NCI-H128 (cell line): ENCODE measurements around the gene CCPG1.

Experiments used
- DNase-seq: peaks from one replicate; lab custom pipeline; 2025; ENCODE audit not compliant: unreplicated experiment; lab: John Stamatoyannopoulos, UW

CCPG1 gene

DNA sequence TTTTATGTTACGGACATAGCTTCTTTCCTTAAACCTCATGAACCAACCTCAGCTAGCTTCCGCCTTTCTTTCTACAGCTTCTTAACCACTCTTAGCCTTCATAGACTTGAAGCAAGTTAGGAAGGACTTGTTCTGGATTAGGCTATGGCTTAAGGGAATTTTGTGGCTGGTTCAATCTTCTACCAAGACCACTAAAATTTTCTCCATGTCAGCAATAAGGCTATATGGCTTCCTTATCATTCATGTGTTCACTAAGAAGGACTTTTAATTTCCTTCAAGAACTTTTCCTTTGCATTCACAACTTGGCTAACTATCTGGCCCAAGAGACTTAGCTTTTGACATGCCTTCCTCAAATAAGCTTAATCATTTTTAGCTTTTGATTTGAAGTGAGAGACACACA is 24.5 kb downstream of the CCPG1 start:
- no peak for DNase-seq

DNA sequence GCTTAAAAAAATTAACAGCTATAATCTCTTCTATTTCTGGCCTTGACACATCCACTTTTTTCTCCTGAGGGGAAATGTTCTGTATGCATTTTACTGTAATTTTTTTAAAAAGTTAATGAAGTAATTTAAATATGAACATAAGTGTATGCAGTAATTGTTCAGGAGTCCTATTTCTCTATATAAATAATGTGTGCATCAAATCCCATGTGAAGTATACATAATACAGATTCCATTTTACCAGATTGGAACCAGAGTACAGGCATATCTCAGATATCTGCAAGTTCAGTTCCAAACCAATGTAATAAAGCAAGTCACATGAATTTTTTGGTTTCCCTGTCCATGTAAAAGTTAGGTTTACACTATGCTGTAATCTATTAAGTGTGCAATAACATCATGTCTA is 26.6 kb downstream of the CCPG1 start:
- DNase-seq = no peak

DNA sequence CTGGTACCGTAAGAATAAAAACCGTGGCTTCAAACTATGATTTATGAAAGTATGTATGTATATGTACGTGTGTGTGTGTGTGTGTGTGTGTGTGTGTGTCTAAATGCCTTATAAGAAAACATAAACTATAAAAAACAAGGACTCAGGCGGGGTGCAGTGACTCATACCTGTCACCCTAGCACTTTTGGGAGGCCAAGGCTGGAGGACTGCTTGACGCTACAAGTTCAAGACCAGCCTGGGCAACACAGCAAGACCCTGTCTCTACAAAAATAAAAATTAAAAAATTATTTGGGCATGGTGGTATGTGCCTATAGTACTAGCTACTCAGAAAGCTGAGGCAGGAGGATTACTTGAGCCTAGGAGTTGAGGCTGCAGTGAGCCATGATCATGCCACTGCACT is 29.1 kb downstream of the CCPG1 start:
- DNase-seq = no peak

DNA sequence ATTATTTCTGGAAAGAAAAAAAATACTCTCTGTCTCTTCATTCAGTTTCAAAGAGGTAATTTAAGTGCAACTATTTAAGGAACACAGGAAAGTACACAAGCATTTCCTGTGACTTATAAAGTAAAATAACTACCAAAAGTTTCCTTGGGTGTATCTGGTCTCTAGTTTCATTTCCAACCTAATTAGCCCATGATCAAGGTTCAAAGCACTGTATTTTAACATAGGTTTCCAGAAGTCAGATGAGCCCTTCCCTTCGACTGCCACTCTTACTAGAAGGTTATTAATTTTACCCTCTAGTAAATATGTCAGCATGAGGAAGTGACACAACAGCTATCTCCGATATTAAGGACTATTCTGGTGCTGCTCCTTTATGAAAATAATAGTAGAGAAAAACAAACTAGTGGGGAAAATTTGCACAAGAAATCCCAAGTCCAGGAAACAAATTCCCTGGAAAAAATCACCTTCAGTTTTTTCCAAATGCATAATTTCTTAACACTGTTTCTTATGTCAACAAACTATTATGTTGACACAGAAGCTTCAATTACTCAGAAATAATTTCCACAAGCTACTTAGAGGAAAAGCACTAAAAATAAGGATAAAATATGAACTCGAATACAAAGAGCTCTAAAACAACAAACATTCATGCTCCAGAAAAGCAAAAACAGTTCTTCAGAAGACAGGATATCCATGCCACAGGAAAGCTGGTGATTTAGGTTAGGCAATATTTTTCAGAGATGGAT is 35.3 kb downstream of the CCPG1 start:
- DNase-seq = no peak

DNA sequence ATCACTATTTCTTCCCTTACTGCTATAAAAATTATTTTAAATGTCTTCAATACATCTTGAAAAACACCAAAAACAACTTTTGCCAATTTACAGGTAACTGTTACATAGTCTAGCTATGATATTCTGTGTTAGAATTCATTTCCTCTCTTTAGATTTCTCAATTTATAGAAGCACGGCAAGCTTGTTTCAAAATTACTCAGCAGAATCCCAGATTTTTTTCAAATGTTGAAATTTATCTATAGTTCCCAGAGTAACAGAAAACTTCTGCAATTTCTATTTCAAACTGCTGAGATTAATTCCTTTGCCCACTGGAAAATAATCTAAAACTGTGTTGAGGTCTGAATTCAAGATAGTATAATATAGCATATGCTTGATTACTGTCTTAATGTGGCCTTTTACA is 41.2 kb downstream of the CCPG1 start:
- DNase-seq = no peak

DNA sequence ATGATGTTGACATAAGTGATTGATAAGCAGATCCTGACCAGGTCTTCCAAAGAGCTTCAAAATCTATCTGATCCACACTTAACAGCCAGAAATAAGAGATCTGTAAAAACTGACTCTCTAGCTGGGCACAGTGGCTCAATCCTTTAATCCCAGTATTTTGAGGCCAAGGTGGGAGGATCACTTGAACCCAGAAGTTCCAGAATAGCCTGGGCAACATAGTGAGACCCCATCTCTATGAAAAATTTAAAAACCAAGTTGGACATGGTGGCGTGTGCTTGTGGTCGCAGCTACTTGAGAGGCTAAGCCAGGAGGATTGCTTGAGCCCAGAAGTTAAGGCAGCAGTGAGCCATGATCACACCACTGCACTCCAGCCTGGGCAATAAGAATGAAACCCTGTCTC is 45.5 kb downstream of the CCPG1 start:
- DNase-seq = no peak

DNA sequence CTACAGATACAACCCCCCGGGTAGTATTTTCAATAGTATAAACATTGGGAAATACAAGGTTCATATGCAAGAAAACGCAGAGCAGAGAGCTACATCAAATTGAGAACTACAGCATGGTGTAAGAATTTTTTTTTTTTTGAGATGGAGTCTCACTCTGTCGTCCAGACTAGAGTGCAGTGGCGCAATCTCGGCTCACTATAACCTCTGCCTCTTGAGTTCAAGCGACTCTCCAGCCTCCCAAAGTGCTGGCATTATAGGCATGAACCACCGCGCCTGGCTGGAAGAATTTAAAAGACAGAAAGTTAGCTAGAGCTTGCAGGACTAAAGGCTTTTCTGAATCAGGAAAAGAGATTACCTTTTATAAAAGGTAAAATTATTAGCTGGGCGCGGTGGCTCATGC is 47.1 kb downstream of the CCPG1 start:
- DNase-seq = no peak

DNA sequence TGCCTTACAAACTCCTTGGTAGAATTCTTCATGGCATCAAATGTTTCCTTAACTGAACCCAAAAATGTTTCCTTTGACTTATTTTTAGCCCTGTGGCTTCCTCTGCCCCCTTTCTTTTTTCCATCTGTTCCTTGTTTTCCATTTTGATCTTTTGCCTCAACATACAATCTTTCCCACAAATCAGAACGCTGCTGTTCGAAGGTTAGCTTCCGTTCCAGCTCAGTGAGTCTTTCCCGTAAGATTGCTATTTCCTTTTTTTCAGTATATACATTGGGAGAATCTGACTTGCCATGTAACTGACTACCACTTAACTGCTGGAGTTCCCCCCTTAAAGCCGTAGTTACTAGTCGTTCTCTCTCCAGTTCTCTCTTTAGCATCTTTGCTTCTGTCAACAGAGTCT is 47.9 kb downstream of the CCPG1 start:
- DNase-seq = no peak

DNA sequence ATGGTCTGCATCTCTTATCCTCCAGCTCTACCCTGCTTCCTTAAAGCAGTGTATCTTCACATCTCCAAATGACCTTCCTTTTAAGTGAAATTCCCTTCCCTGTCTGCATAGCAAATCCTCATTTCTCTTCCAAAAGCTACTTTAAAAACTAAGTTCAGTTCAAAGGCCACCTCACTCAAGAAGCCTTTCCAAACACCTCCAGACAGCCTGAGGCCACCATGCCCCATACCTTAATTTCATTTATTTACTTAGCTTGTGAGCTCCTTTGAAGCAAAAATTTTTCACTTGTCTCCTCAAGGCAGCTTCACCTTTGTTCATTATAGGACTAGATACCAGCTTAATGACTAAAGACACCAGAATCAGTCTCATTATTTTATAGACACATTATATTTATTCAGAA is 49.7 kb downstream of the CCPG1 start:
- no peak for DNase-seq

DNA sequence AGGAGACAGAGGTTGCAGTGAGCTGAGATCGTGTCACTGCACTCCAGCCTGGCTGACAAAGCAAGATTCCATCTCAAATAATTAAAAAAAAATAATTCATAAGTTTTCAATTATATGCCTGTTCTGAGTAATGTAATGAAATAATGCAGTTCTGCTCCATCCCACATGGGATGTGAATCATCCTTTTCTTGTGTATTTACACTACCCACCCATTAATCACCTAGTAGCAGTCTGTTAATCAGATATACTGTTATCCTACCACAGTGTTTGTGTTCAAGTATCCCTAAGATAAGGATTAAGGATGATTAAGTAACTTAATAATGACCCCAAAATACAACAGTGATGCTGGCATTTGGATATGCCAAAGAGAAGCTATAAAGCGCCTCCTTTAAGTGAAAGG is 50.4 kb downstream of the CCPG1 start:
- no peak for DNase-seq

DNA sequence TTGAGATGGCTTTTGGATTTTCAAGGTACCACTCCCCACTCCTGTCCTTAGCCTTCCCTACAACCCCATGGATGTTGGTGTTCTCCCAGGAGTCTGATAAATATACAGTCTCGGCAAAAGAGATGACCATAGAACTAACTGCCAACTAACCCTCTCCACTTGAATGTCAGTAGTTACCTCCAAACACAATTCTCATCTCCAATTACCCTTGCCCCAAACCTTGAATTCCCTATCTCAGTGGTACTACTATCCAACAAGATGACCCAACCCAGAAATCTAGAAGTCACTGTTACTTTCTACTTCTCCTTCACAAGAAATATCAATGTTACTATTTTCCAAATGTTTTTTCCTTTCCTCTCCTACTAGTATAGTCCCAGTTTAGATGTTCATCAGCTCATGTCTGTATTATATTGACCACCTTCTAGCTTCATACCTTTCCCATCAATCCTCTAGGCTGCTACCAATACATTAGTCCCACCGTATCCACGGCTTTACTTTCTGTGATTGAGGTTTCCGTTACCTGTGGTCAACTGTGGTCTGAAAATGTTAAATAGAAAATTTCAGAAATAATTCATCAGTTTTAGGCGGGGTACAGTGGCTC is 51.1 kb downstream of the CCPG1 start:
- DNase-seq = no peak

DNA sequence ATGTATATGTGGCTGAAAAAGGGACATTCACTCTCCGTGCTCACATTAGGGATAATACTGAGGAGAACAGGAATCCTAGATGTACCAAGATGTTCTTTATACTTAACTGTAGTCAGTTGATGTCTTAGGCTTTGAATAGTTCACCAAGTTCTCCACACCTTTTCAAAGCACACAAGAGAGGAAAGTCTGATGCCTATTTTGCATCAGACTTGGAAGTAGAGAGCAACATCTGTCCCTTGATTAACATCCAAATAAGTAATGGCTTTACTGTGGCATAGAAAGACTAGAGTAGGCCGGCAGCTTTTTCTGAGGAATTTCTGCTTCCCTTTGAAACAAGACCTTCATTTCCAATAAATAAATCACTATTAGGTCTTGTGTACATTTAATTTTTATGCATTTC is 55.1 kb downstream of the CCPG1 start:
- no peak for DNase-seq

DNA sequence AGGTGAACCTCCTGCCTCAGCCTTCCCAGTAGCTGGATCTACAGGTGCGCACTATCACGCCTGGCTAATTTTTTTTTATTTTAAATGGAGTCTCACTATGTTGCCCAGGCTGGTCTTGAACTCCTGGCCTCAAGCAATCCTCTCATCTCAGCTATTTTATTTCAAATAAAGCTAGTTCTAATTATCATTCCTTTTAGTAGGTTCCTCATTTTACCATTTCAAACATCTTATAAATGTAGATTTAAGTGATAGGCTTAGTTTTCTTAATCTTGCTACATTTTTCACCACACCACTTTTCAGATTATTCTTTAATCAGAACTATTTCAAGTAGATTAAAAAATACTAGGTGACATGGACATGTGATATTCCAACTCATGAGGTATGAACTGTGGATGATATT is 58.9 kb downstream of the CCPG1 start:
- DNase-seq = no peak

DNA sequence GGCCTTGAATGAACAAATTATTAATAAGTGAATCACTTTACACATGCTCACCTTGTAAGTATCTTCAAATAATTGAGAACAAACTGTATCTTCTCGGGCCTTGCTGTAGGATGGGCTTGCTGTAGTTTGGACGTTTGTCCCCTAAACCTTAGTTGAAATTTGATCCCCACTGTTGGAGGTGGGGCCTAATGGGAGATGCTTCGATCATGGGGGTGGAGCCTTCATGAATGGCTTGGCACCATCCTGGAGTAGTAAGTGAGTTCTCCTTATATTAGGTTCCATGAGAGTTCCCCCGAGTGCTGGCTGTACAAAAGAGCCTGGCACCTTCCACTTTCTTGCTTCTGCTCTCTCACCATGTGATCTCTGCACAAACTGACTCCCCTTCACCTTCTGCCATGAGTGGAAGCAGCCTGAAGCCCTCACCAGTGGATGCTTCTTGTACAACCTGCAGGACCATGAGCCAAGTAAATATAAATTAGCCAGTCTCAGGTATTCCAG is 59.8 kb downstream of the CCPG1 start:
- no peak for DNase-seq

DNA sequence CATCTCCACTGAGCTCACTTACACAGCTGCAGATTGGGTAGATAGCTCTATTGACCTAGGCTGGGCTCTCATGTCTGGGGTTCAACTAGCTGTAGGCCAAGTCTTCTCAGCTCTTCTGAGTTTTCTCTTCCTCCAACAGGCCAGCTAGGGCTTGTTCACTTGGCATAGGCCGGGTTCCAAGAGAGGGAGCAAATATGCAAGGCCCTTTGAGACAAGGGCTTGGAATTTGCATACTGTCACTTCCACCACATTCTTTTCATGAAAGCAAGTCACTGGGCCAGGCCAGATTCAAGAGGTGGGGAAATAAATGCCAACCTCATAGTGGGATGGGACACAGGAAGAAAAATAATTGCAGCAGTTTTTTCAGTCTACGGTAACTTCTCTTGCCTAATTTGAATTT is 64.0 kb downstream of the CCPG1 start:
- DNase-seq = no peak

DNA sequence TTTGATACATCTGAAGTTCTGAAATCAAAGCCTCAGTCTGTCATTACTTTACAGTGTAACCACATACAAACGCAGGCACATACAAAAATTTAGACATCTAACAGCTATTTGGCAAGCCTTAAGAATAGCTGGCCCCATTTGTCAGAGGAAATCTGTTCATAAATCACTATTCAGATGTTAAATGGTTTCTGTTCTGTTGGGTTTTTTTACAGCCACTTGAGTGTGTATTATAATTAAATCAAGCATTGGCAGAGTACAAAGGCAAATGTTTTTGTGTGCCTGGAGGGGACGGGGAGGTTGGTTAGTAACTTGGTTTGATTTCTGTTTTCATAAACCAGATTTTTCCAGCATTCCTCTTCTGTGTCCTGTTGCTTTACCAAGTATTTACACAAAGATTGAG is 65.0 kb downstream of the CCPG1 start:
- no peak for DNase-seq

DNA sequence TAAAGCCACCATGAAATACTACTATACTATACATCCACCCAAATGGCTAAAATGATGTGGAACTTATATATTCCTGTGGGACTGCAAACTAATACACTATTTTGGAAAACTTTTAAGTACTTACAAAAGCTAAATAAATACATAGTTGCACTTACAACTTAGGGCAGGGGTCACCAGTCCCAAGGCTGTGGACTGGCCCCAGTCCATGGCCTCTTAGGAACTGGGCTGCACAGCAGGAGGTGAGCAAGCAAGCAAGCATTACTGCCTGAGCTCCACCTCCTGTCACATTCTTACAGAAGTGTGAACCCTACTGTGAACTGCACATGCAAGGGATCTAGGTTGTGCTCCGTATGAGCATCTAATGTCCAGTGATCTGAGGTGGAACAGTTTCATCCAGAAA is 71.0 kb downstream of the CCPG1 start:
- no peak for DNase-seq

DNA sequence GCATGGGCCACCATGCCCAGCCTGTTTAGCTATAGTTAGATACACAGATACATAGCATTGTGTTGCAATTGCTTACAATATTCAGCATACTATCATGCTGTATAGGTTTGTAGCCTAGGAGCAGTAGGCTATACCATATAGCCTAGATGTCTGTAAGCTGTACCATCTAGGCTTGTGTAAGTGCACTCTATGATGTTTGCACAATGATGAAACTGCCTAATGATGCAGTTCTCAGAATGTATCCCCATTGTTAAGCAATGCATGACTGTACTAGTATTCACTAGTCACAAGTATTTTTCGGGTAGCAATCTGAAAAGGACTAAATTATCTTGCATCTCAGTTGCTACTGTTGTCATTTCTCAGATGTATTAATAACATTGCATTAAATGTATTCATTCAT is 73.2 kb downstream of the CCPG1 start:
- DNase-seq = no peak

DNA sequence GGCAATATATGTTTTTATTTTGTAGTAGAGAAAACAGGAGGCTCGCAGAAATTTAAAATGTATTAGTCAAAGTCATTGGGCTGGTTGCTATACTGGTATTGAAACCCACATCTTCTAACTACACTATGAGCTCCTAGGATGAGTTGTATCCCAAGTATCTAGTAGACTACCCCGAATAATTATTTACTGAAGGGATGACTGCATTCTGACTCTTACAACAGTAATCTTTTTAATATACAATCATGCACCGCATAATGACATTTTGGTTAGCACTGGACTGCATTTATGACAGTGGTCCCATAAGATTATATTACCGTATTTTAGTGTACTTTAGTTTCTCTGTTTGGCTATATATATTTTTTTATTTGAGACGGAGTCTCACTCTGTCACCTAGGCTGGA is 73.8 kb downstream of the CCPG1 start:
- DNase-seq = no peak

DNA sequence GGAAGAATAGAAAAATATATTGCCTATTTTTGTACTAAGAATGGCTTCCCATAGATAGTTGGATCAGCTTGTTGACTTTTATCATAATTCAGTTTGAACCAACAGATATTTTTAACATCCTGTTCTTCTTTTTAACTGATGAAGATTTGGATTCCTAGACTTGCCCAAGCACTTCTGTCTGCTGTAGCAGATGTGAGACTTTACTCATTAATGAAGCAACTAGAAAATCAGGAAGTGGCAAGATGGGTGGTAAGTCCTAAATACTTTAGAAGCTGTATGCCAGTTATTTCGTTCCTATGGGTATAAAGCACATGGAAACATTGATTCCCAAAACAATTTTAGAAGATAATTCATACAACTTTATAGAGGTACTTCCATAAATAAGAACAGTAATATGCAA is 80.8 kb downstream of the CCPG1 start:
- DNase-seq = no peak

DNA sequence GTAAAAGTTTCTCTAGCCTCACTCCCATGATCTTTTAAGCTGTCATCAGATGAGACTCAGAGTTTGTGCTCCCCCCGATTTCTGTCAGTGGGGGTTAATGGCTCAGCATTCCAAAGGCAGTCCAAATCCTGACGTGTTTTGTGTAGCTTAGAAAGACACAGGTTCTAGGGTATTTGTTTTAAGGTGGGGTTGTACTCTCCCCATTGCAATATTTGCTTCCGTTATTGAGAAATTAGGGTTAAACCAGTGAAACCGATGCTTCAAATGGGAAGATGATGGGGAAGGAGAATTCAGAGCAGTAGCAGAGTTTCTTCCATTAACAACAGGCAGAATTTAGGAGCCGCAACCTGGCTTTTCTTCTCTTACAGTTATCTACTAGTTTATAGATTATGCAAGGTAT is 85.7 kb downstream of the CCPG1 start:
- no peak for DNase-seq

DNA sequence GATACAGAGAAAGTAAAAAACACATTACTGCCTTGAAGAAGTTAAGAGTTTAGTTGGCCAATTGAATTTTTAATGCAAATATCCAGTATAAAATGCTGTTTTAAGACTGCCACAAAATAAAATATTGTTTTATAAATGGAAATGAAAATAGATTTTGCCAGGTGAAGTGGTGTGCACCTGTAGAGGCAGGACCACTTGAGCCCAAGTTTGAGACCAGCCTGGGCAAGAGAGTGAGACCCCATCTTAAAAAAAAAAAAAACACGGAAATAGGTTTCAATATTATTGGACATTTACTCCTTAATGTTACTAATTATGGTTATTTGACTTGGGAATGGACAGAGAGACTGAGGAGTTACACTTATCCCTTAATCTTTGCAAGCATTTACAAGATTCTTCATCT is 87.2 kb downstream of the CCPG1 start:
- no peak for DNase-seq

DNA sequence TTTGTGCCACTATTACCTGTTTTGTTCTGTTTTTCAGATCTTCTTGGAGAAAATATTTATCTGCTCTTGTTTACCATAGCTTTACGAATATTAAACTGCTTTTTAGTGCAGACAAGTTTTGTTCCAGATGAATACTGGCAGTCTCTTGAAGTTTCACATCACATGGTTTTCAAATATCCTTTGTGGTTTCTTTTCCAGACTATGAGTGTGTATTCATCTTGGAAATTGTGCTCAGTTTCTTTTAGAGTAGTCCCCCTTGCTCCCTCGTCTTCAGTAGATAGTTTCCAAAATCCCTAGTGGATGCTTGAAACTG is 88.0 kb downstream of the CCPG1 start:
- no peak for DNase-seq
